Left colon (tissue), 2 donors: ENCODE measurements around the gene TRIM42. TPM values are rescaled to one million over a fixed set of nuclear protein-coding genes. Genes with fewer than 3 reads are reported as not detected.

ENCODE experiments used
- ATAC-seq: fragments of 200-7000 bp; cut with Tn5 transposase; one replicate; pipeline ENCODE4 v1.9.1; 2020; ENCODE audit warnings: mild to moderate bottlenecking, moderate library complexity
- DNase-seq, 2 donors: peaks; one replicate each; pipeline ENCODE4 v3.0.0-alpha.2; 2020
- intact Hi-C, 2 donors: fragments of 100-400 bp; cut with DNase I in 1 of 2; cut with micrococcal nuclease in 1 of 2; formaldehyde crosslinking; loops; one replicate each; pipeline versions ENCODE4 v1.11.2 to v1.14.0; 2022; cut with DNase I, micrococcal nuclease
- total RNA-seq, 2 donors: library from RNA; stranded (reverse); fragmentation: NEBNext Ultra II Directional; extraction: Animal tissue kit (Norgen Biotek cat#: 25700); gene quantifications; one replicate each; pipeline ENCODE4 v1.2.1, GENCODE V29; 2021
- donor health status: DM: no; HTN: no; CAD: no.
- donor health status: DM: yes; HTN: yes; CAD: no.

TRIM42 gene
- total RNA-seq, 2 donors from 2014 or later: not detected

DNA sequence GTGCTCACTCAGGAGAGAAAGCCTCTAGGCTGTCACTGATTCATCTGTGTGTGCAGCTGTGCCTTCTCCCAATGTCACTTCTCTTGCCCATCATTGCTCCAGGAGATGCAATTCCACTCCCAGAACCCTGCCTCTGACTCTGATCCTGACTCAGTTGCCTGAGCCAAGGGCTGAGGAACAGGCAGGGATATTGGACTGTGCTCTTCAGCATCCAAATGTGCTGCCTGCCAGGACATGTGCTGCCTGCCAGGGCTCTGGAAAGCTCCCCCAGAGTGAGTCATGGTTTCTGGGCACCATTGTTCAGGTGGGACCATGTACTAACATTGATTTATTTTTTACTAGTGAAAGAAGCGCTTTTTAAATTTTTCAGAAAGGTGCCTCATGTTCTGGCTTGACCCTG is 71.0 kb downstream of the TRIM42 start:
- DNase-seq (no peak), ATAC-seq (no peak)
- intact Hi-C loops: no loop called here
